GM18858 (cell line): ENCODE data around the gene LGMN.
"Not testable (repeated sequence)": the region's sequence is repeated elsewhere in the genome, so short reads cannot be mapped to it uniquely, and the experiment has no call there.

Experiments
- ATAC-seq: cut with Tn5 transposase; IDR thresholded peaks from one replicate; pipeline ENCODE4 v1.9.1; 2021; ENCODE audit not compliant: unreplicated experiment

Gene LGMN

DNA sequence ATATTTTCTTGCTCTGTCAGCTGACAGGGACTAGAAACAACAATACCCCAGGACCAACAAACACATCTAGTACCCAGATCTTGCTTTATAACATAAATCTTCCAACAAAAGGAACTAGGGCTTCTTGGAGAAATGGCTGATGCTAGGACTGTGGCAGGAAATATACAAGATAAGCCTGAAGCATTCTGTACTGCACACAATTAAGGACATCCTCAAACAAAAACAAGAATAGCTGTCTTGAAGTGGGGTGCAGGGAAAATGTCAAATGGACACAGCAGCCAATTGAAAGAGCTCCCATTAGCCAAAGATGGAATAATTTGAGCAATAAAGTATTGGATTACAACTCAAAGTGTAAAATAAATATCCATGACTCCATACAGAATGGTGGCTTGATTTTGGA is 50.0 kb downstream of the LGMN start:
- no peak for ATAC-seq

DNA sequence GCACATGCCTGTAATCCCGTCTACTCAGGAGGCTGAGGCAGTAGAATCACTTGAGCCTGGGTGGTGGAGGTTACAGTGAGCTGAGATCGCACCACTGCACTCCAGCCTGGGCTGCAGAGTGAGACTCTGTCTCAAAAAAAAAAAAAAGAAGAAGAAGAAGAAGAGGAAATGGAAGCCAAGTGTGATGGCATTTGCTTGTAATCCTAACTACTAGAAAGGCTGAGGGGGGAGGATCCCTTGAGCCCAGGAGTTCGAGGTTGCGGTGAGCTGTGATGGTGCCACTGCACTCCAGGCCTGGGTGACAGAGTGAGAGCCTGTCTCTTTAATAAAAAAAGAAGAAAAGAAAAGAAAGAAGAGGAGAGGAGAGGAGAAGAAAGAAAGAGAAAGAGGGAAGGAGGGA is 52.1 kb downstream of the LGMN start:
- ATAC-seq = no peak

DNA sequence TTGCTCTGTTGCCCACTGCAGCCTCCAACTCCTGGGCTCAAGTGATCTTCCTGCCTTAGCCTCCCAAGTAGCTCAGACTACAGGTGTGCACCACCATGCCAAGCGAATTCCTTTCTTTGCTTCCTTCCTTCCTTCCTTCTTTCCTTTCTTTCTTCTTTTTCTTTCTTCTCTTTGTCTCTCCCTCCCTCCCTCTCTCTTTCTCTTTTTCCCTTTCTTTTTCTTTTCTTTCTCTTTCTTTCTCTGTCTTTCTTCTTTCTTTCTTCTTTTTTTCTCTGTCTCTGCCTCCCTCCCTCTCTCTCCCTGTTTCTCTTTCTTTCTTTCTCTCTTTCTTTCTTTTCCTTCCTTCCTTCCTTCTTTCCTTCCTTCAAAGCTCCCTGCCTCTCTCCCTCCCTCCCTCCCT is 52.9 kb downstream of the LGMN start:
- ATAC-seq = no peak

DNA sequence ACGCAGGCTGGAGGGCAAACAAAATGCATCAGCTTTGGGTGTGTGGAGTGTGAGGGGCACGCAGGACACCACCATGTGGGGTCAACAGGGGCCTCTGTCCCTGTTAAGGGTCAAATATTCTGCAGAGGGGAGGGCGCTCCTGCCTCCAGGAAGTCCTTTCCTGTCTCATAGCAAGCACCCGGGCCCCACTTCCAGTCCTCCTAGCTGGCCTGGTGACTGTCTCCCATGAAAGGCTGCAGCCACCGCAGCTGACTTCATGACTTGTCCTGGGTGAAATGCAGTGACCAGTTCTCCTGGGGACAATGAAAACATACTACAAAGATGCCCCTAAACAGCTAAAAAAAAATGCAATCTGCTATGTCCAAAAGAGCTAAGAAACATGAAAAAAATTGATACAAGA is 53.6 kb downstream of the LGMN start:
- no peak for ATAC-seq

DNA sequence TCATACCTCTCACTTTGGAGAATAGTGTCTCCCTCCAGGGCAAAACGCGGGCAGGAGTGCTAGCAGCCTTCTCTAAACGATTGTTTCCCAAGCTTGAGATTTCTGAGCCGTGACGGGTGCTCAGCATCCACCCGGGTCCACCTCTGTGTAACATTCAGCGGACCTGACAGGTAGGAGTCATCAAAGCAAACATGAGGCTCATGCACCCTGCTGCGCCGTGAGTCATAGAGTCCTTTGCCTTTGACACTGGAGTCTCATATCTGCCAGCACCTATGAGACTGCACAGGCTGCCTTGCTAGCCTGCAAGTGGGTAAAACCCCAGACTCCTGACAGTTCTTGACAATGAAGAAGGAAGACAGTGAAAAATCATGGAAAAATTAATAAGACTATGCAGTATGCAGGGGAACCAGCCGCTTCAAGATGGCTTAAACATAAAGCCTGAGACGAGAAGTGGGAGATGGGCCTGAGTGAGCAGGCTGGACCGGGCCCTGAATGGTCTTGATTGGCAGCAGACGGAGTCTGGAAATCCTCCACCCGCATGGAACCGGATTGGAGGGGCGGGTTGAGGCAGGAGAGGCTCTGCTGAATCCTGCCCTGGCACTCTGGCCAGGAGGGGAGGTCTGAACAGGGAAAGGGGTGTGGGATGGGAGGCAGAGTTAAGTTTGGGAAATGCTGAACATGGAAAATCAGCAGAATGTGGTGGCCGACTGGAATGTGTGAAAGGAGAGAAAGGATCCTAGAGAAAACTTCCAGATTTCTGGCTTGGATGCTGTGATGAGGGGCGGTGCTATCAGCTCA is 54.2 kb downstream of the LGMN start:
- ATAC-seq = no peak

DNA sequence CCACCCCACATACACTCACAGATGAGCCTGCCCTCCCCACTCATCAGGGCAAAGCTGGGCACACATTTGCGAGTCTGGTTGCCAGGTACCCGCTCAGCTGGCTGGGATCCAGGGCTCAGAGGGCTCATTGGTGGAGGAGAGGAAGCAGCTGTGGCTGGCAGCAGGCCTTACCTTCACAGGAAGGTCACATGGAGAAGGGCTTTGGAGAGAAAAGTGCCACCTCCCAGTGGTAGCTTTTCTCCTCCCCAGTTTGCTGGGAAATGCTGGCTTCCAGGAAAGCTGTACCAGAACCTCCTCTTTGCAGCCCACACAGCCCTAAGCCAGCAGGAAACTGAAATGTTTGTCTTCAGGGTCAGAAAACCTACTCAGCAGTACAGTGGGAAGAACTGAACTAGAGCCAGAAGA is 55.6 kb downstream of the LGMN start:
- no peak for ATAC-seq

DNA sequence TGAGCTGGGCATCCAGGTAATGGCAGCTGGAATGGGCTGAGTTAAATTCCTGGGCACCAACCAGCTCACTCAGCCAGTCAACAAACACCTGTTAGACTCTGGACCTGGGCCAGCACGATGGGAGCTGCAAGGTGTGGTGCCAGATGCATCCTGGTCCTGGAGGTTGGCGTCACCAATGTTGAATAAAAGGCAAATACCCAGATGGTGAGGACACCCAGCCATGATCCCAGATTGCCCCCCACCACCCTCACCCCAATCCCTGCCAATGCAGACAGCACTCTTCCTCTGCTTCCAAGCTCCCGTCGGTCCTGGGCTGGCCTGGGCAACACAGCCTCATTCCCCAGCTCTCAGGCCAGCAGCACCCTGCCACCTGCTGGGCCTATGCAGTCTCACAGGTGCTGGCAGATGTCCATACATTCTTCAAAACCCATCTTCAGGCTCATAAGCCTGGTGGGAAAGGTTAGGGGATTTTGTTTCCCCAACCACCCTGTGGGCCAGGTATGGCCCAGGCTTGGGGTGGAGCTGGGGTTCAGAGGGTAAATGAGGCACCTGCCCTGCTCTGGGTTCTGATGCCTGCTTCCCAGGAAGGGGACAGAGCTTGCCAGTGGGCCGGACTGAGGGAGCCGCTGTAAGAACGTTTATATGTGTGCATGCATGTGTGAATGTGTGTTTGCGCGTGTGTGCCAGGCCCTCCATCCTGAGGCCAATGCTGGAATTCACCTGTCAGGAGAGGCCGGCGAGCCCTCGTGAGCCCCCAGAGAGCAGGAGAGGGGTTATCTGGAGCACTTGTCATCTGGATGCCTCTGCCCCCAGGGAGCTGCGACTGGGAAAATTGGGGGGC is 58.0 kb downstream of the LGMN start:
- ATAC-seq = no peak

DNA sequence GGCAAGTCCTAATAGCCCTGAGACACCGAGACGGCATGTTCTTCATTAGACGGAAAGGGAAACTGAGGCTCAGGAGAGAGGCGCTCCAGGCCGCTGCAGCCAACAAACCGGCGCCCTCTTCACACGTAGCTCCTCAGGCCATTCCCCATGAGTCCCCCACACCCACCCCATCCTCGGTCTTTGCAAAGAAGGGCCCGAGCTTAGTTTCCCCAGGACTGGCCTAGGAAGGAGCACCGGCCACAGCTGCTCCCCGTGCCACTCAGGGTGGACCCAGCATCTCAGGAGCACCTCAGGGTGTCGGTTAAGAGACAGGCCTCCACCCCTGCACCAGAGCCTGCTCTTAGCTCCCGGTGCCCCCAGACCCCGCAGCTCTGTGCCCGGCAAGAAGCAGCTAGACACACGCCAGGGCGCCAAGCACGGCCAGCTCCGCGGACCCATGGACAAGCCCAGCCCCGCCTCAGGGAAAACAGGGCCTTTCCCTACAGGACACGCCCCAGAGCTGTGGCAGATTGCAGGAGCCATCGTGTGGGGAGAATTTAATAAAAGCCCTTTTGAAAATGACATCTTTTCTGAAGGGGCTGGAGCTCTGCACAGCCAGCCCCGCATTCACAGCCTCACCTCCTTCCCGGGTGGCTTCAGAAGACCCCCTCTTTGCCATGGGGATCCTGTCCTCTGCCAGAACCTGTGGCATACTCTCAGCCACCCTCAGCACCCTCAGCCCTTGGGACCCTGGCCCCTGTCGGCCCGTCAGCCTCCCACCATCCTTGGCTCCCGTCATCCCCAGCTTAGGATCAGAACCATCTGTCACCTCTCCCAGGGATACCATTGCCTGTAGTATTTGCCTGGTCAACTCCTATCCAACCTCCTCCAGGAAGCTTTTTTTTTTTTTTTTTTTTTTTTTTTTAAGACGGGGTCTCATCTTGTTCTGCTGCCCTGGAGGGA is 59.7 kb downstream of the LGMN start:
- ATAC-seq = no peak

DNA sequence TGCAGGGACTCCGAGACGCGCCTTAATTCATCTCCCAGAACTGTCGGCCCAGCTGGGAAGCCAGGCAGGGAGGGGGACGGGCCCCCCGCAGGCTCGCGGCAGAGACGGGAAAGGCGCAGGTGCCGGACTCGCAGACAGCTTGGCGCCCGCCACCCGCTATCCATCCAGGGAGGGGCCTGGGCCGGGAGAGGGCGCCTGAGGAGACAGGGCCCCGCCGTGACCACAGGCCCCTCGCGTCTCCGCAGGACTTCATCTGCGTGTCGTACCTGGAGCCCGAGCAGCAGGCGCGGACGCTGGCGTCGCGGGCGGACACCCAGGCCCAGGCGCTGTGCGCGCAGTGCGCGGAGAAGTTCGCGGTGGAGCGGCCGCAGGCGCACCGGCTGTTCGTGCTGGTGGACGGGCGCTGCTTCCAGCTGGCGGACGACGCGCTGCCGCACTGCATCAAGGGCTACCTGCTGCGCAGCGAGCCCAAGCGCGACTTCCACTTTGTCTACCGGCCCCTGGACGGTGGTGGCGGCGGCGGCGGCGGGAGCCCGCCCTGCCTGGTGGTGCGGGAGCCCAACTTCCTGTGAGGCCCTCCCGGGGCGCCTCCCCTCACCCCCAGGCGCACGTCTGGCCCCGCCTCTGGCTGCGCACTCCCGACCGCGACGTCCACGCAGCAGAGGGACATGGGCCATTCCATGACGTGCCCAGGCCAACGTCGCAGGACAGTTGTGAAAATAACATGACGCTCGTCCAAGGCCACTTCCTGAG is 60.6 kb downstream of the LGMN start:
- ATAC-seq = no peak

DNA sequence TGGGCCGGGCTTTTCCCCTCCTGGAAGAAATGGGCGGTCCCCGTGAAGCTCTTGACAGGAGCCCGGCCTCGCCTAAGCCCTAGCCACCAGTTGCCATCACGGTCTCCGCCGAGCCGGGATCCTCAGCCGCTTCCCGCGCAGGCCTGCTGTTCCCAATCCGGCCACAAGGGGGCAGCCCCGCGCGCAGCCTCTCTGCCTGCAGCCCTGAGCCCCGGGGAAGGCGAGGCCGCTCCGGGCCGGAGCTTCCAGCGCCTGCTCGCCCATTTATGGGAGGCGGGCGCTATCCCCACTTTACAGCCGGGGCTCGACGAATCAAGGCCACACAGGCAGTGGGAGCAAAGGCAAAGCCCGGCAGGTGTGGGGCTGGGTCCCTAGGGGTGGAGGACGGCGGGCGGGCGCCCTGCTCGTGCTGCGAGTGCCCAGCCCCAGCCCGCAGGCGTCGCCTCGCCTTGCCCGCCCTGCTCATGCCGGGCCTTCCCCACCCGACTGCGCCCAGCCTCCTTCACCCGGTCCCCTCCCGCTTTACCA is 61.5 kb downstream of the LGMN start:
- ATAC-seq = no peak

DNA sequence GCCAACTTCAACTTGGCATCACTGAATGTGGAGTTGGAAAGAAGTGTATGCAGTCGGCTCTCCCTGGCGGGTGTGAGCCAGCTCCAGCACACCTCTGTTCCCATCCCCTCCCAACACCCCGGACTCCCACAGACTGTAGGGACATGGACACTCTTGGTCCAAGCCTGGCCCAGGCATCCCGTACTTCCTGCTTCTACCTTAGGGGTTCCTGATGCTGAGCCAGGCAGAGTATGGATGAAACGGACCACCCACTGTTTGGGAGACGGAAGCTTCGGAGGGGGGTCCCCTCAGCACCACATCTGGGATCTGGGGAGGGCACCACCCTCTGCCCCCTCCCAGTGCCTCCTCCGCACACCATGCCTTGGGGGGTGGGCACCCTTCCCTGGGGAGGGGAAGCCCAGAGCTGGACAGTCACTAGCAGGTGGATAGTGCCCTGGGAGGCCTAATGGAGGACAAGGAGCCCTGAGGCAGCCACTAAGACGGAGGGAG is 62.0 kb downstream of the LGMN start:
- ATAC-seq = no peak

DNA sequence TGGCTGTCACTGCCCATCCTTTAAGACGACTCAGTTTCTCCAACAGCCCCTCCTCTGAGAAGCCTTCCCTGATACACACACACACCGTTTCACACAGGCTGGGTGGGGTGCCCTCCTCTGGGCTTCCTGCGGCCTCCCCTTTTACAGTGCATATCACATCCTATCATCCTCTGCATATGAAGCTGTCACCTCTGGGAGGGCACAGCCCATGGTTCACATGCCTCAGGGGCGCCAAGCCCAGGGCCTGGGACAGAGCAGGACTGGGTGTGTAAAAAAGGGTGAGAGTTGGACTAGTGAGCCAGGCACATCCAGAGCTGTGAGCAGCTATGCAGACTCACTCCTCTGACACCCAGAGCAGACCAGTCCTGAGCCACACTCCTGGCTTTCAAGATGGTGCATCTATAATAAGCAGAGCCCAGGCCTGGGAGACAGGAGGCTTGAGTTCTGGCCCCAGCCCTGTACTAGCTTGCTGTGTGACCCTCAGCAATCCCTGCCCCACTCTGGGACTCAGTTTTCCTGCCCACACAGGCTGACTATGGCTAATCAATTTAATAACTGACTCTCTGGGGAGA is 62.6 kb downstream of the LGMN start:
- ATAC-seq = no peak

DNA sequence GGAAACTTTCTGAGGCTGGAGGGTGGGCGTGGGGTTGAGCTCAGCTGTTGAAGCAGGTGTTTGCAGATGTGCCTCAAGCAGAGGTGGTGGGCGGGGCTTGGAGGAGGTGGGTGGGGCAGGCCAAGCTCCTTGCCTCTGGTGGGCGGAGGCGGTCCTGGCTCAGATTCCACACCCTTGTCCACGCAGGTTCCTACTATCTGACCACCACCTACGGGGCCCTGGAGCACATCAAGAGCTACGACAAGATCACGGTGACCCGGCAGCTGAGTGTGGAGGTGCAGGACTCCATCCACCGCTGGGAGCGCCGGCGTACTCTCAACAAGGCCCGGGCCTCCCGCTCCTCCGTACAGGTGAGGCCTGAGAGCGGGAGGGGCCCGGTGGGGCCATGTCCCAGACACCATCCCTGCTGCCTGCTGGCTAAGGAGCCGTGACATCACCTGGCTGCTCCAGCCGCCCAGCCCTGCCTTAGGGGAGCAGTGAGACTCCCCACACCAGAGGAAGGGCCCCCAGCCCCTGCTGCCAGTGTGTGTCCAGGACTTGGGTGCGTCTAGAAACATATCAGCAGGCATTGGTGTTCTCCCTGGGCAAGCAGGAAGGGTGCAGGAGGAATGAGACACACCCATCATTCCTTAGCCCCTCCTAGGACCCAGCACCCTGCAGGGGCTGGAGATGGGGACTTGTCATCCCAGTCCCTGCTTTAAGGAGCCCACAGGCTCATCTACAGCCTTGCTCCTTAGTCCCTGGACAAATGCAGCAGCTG is 63.4 kb downstream of the LGMN start:
- ATAC-seq = no peak

DNA sequence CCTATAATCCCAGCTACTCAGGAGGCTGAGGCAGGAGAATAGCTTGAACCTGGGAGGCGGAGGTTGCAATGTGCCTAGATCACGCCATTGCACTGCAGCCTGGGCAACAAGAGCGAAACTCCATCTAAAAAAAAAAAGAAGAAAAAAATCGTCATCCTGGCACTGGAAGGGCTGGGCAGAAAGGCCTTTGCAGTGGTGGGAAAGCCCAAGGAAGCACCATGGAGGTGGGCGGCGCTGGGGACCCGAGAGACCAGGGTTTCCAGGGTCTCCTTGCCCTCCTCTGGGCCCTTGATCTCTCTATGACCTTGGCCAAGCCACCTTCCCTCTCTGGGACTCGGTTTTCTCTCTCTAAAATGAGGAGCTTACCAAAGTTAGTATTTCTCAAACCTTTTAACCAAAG is 65.4 kb downstream of the LGMN start:
- no peak for ATAC-seq

DNA sequence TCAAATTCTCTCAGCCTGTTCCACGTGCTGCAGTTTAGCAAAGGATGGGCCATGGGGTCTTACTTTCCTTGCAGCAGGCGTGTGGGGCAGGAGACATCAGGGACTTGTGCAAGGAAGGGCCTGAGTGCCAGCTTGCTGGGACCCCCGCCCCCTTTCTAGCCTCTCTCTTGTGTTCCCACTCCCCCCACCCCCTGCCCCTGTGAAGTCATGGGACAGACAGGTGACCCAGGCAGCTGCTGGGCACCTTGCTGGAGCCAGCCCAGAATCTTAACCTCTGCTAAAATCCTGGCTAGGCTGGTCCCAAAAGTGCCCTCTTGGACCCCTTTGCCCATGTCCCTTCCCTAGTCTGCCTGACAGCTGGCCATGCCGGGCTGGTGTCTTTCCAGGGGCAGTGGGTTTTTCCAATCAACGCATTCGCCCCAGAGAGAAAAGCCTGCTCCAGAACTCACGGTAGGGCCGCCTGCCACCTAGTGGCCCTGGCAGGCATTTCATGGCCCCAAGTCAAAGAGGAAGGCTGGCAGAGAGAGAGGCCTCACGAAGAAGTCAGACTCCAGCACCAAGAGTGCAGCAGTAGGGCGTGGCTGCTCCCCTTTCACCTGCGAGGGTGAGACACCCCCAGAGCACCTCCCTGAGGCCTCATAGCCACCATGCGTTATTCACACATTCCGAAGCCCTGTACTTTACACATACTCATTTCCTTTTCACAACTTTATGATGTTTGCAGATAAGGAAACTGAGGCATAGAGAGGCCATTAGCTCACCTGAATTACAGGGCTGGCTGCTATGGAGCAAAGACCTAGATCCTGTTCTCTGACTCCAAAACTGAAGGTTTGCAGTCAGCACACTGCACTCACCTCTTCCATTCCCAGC is 67.4 kb downstream of the LGMN start:
- no peak for ATAC-seq

DNA sequence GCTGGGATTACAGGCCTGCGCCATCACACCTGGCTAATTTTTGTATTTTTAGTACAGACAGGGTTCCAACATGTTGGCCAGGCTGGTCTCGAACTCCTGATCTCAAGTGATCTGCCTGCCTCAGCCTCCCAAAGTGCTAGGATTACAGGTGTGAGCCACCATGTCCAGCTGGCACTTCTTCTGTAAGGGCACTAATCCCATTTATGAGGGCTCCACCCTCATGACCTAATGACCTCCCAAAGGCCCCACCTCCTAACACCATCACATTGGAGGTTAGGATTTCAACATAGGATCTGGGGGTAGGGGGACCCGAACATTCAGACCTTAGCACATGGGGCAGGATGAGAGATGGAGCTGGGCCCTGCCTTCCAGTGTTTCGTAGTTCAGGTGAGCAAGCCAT is 68.1 kb downstream of the LGMN start:
- ATAC-seq = not testable (repeated sequence)

DNA sequence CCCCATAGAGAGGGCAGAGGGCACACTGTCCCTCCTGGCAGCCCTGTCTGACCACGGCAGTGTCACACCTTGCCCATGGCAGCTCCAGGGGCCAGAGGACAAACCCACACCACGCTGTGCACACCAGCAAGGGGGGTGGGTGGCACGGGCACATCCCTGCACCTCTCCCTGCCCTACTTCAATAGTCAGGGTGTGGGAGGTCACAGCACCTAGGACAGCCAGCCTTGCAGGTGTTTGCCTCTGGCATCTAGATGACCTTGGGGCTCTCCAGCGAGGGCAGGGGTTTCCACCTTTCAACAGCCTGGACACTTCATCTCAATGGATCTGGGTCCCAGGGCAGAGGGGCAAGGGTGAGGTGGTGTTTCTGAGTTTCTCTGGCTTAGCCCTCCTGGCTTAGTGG is 69.2 kb downstream of the LGMN start:
- no peak for ATAC-seq

DNA sequence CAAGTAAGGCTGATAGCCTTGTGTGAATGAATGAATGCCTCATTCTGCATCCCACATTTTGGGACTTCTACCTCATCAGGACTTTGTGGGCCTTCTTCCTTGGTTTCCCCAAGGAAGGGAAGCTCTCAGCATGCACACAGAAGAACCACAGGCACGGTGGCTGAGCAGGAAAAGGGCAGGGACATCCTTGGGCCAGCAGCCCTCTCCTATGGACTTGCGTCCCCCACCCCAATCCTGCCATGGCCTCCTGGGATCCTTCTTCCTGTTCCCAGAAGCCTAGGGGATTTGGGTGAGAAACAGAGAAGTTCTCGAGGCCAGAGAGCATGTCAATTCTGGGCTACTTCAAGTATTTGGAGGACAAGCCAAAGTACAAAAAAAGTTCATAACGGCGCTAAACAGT is 69.7 kb downstream of the LGMN start:
- no peak for ATAC-seq
